Measurements from ENCODE around the gene AGBL1.

- TF ChIP-seq POLR2AphosphoS5 (IDR thresholded peaks at IDR 0.05; ENCODE audit: low read depth, low read length) (no peak), POLR2A (IDR thresholded peaks at IDR 0.05; ENCODE audit: low read depth, low read length) (no peak)
These were observed 523.8 kb downstream of the AGBL1 start for GRCh38 chr15:86603466-86603865.

Data from GM12892 (cell line).